T-helper 2 cell treated with Interferon-gamma antibody and Interleukin-4, amounts not matched to agents 5 μg/mL and 100 μg/mL, for 36 hours (primary cell): ENCODE measurements around the gene EIF4ENIF1.
"Not testable (repeated sequence)": the region's sequence is repeated elsewhere in the genome, so short reads cannot be mapped to it uniquely, and the experiment has no call there.

Source experiments
- DNase-seq: peaks from one replicate; pipeline ENCODE4 v3.0.0; 2021; ENCODE audit warnings: low spot score
- H3K27ac Mint-ChIP-seq: one replicate; pipeline ENCODE4 v1.8.0; 2021; ENCODE audit warnings: mild to moderate bottlenecking, mixed read lengths
- H3K27me3 Mint-ChIP-seq: one replicate; pipeline ENCODE4 v1.8.0; 2021; ENCODE audit warnings: low read depth, mixed read lengths
- H3K36me3 Mint-ChIP-seq: one replicate; pipeline ENCODE4 v1.8.0; 2021; ENCODE audit warnings: low read depth, mixed read lengths
- H3K4me1 Mint-ChIP-seq: one replicate; pipeline ENCODE4 v1.8.0; 2021; ENCODE audit warnings: low read depth, mixed read lengths
- H3K4me3 Mint-ChIP-seq: one replicate; pipeline ENCODE4 v1.8.0; 2022; ENCODE audit warnings: mild to moderate bottlenecking, moderate library complexity, mixed read lengths
- H3K9me3 Mint-ChIP-seq: one replicate; pipeline ENCODE4 v1.8.0; 2021; ENCODE audit warnings: mixed read lengths

The EIF4ENIF1 gene

GRCh38 chr22:31503211-31503964 is 13.7 kb upstream of the EIF4ENIF1 start:
- H3K4me3 Mint-ChIP-seq, result no peak overlapping the region
- H3K27ac Mint-ChIP-seq, result no peak overlapping the region
- peaks cover 55% of the 10 kb centered on the region for H3K36me3 Mint-ChIP-seq
- H3K27me3 Mint-ChIP-seq, result no peaks in the 10 kb centered on the region
- H3K9me3 Mint-ChIP-seq, result peaks cover 7% of the 10 kb centered on the region
- H3K4me1 Mint-ChIP-seq, result peaks cover 27% of the 10 kb centered on the region
- no peak for DNase-seq

GRCh38 chr22:31501738-31502137 is 12.1 kb upstream of the EIF4ENIF1 start:
- Mint-ChIP-seq H3K4me1 (peaks cover 34% of the 10 kb centered on the region), H3K27ac (no peak overlapping the region), H3K36me3 (peaks cover 52% of the 10 kb centered on the region), H3K4me3 (peak overlapping the region; percentile 15), H3K27me3 (no peaks in the 10 kb centered on the region), H3K9me3 (no peaks in the 10 kb centered on the region)
- no peak for DNase-seq

- Mint-ChIP-seq H3K4me1 (peaks cover 32% of the 10 kb centered on the region), H3K4me3 (peak overlapping the region; percentile 94), H3K9me3 (no peaks in the 10 kb centered on the region), H3K27ac (peak overlapping the region; percentile 96), H3K27me3 (no peaks in the 10 kb centered on the region), H3K36me3 (peaks cover 27% of the 10 kb centered on the region)
- no peak for DNase-seq
Measured at GRCh38 chr22:31497148-31497938, 7.7 kb upstream of the EIF4ENIF1 start.

GRCh38 chr22:31496735-31497146 is 7.1 kb upstream of the EIF4ENIF1 start:
- H3K27me3 Mint-ChIP-seq, result no peaks in the 10 kb centered on the region
- peaks cover 22% of the 10 kb centered on the region for H3K36me3 Mint-ChIP-seq
- peaks cover 31% of the 10 kb centered on the region for H3K4me1 Mint-ChIP-seq
- no peaks in the 10 kb centered on the region for H3K9me3 Mint-ChIP-seq
- DNase-seq, result peak; percentile 39
- H3K4me3 Mint-ChIP-seq, result peak overlapping the region; percentile 94
- H3K27ac Mint-ChIP-seq, result peak overlapping the region; percentile 96

GRCh38 chr22:31496007-31496734 is 6.5 kb upstream of the EIF4ENIF1 start, which contains the start of gene SFI1:
SFI1 (plus strand) TSS chr22:31496536; CDS start chr22:31508285, 11,749 bp downstream.
- Mint-ChIP-seq H3K4me3 (peak within 1 kb of the TSS; percentile 94), H3K9me3 (no peaks in the 10 kb centered on the region), H3K27ac (peak within 1 kb of the TSS; percentile 96), H3K27me3 (no peaks in the 10 kb centered on the region), H3K4me1 (peaks cover 32% of the 10 kb centered on the region), H3K36me3 (peaks cover 22% of the 10 kb centered on the region)
- peak; percentile 95 for DNase-seq

- Mint-ChIP-seq H3K4me3 (peak overlapping the region; percentile 94), H3K9me3 (no peaks in the 10 kb centered on the region), H3K27me3 (no peaks in the 10 kb centered on the region), H3K4me1 (peaks cover 38% of the 10 kb centered on the region), H3K27ac (peak overlapping the region; percentile 96), H3K36me3 (peaks cover 22% of the 10 kb centered on the region)
- no peak for DNase-seq
Measured at GRCh38 chr22:31495343-31495742, 5.7 kb upstream of the EIF4ENIF1 start.

GRCh38 chr22:31493355-31493754 is 3.7 kb upstream of the EIF4ENIF1 start:
- H3K4me1 Mint-ChIP-seq, result peaks cover 33% of the 10 kb centered on the region
- H3K4me3 Mint-ChIP-seq, H3K27me3 Mint-ChIP-seq, DNase-seq, H3K9me3 Mint-ChIP-seq: not testable (repeated sequence)
- H3K36me3 Mint-ChIP-seq, result peaks cover 14% of the 10 kb centered on the region
- peak overlapping the region; percentile 67 for H3K27ac Mint-ChIP-seq

GRCh38 chr22:31492151-31492550 is 2.5 kb upstream of the EIF4ENIF1 start:
- no peak for DNase-seq
- no peaks in the 10 kb centered on the region for H3K27me3 Mint-ChIP-seq
- peak overlapping the region; percentile 46 for H3K4me3 Mint-ChIP-seq
- no peaks in the 10 kb centered on the region for H3K9me3 Mint-ChIP-seq
- peaks cover 7% of the 10 kb centered on the region for H3K36me3 Mint-ChIP-seq
- H3K27ac Mint-ChIP-seq, result peak overlapping the region; percentile 57
- H3K4me1 Mint-ChIP-seq, result peaks cover 32% of the 10 kb centered on the region

GRCh38 chr22:31491218-31491962 is 1.7 kb upstream of the EIF4ENIF1 start:
- Mint-ChIP-seq H3K9me3 (no peaks in the 10 kb centered on the region), H3K36me3 (peaks cover 14% of the 10 kb centered on the region), H3K27me3 (no peaks in the 10 kb centered on the region), H3K4me1 (peaks cover 34% of the 10 kb centered on the region), H3K4me3 (peak overlapping the region; percentile 88), H3K27ac (peak overlapping the region; percentile 98)
- no peak for DNase-seq

- Mint-ChIP-seq H3K27me3 (no peaks in the 10 kb centered on the region), H3K27ac (peak overlapping the region; percentile 98), H3K4me1 (peaks cover 32% of the 10 kb centered on the region), H3K4me3 (peak overlapping the region; percentile 88), H3K9me3 (no peaks in the 10 kb centered on the region), H3K36me3 (peaks cover 17% of the 10 kb centered on the region)
- DNase-seq, result peak; percentile 66
Measured at GRCh38 chr22:31490496-31490925, 869 bp upstream of the EIF4ENIF1 start.

GRCh38 chr22:31488988-31489617 is 539 bp downstream of the EIF4ENIF1 start:
- Mint-ChIP-seq H3K9me3 (no peaks in the 10 kb centered on the region), H3K4me3 (peak overlapping the region; percentile 81), H3K36me3 (peaks cover 30% of the 10 kb centered on the region), H3K4me1 (peaks cover 39% of the 10 kb centered on the region), H3K27me3 (no peaks in the 10 kb centered on the region), H3K27ac (peak overlapping the region; percentile 76)
- DNase-seq, result peak; percentile 35

GRCh38 chr22:31488346-31488883 is 1.2 kb downstream of the EIF4ENIF1 start:
- Mint-ChIP-seq H3K4me1 (peaks cover 41% of the 10 kb centered on the region), H3K9me3 (no peaks in the 10 kb centered on the region), H3K4me3 (peak overlapping the region; percentile 81), H3K27ac (peak overlapping the region; percentile 76), H3K27me3 (no peaks in the 10 kb centered on the region), H3K36me3 (peaks cover 34% of the 10 kb centered on the region)
- no peak for DNase-seq
